ENCODE measurements around the gene VPS50.
A peak's percentile ranks its signal among the peaks of the same experiment; 100 is the strongest.
"Not testable (repeated sequence)": the region's sequence is repeated elsewhere in the genome, so short reads cannot be mapped to it uniquely, and the experiment has no call there.

The VPS50 gene

DNA sequence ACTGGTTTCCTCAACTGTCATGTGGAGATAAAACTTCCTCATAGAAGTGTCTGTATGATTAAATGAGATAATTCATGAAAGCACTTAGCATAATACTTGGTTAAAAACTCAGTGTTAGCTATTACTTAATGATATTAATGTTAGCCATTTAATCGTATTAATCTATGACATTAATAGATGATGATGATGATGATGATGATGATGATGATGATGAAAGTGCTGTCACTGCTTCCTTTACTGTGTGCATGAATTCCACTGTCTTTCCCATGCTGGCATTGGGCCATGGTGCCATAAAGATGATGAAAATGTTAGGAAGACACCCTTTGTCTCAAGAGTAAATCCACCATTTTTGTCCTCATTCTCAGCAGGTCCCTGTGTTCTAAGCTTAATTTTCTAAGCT, 75.8 kb downstream of the VPS50 start:
- TF ChIP-seq, protein P1, sequence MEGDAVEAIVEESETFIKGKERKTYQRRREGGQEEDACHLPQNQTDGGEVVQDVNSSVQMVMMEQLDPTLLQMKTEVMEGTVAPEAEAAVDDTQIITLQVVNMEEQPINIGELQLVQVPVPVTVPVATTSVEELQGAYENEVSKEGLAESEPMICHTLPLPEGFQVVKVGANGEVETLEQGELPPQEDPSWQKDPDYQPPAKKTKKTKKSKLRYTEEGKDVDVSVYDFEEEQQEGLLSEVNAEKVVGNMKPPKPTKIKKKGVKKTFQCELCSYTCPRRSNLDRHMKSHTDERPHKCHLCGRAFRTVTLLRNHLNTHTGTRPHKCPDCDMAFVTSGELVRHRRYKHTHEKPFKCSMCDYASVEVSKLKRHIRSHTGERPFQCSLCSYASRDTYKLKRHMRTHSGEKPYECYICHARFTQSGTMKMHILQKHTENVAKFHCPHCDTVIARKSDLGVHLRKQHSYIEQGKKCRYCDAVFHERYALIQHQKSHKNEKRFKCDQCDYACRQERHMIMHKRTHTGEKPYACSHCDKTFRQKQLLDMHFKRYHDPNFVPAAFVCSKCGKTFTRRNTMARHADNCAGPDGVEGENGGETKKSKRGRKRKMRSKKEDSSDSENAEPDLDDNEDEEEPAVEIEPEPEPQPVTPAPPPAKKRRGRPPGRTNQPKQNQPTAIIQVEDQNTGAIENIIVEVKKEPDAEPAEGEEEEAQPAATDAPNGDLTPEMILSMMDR (conservative IDR thresholded peaks at IDR 0.05) = no peak
- peak overlapping the region; percentile 24; the same call in 1 of the 2 replicates for H3K27ac ChIP-seq

DNA sequence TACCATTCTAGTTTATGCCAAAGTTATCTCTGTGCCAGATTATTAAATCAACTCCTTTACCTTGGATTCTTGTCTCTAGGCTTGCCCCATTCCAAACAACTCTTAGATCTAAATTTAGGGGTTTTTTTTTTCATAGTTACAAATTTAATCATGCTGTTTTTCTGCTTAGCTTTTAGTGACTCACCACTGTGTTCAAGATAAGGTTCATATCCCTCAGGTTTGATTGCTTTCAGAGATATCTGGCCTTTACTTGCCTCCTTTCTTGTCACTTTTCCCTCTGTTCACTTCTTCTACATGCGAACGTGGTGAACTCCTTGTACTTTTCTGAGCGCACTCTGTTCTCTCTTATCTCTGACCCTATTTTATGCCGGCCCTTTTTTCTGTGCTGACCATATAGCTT, 78.2 kb downstream of the VPS50 start:
- H3K27ac ChIP-seq = no peak overlapping the region
- TF ChIP-seq, protein P1 (conservative IDR thresholded peaks at IDR 0.05) = no peak

DNA sequence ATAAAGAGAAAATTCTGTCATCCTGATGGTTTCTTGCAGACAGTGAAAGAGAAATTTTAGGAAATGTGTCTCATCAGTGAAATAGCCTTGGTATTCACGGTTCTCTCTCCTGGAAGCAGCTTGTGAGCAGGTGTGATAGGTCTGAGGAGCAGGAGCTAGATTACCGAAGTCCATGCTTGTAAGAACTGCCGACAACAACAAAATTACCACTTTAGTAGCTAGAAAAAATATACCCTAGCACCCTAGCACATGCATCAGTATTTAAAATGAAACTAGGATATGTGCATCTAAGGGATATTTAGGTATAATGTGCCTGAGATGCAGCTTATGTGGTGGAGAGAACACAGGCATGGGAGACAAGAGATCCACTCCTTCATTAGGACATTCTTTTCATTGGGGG, 82.3 kb downstream of the VPS50 start:
- TF ChIP-seq, protein P1 (conservative IDR thresholded peaks at IDR 0.05) = no peak
- H3K27ac ChIP-seq = no peak overlapping the region

GRCh38 chr7:93315896-93316295, 83.7 kb downstream of the VPS50 start:
- TF ChIP-seq, protein P1 (conservative IDR thresholded peaks at IDR 0.05) = no peak
- no peak overlapping the region for H3K27ac ChIP-seq

GRCh38 chr7:93316730-93317129, 84.6 kb downstream of the VPS50 start:
- no peak overlapping the region for H3K27ac ChIP-seq

GRCh38 chr7:93320887-93321286, 88.7 kb downstream of the VPS50 start:
- TF ChIP-seq, protein P1 (conservative IDR thresholded peaks at IDR 0.05) = no peak
- no peak overlapping the region for H3K27ac ChIP-seq

More at GRCh38 chr7:93316730-93317129, 84.6 kb downstream of the VPS50 start:
- TF ChIP-seq, protein P1 (conservative IDR thresholded peaks at IDR 0.05) = no peak

GRCh38 chr7:93326291-93326690, 94.1 kb downstream of the VPS50 start:
- H3K27ac ChIP-seq = not testable (repeated sequence)

- TF ChIP-seq, protein P1 (conservative IDR thresholded peaks at IDR 0.05) = no peak
- no peak overlapping the region for H3K27ac ChIP-seq
These were observed 95.0 kb downstream of the VPS50 start for GRCh38 chr7:93327006-93327633.

Data from VCaP (cell line).